Liver (tissue), 9 donors: ENCODE data around the gene INTS12. TPM values are rescaled to one million over a fixed set of nuclear protein-coding genes. Genes with fewer than 3 reads are reported as not detected.

Experiments
- DNase-seq: peaks from one replicate; pipeline ENCODE4 v3.0.0-alpha.2; 2017; ENCODE audit warnings: low spot score
- H3K27ac ChIP-seq, 2 donors: one replicate each; pipeline ENCODE4 v1.7.0; 2013; ENCODE audit warnings: inconsistent platforms in 2 of 2, low read length in 2 of 2, control low read depth in 1 of 2, low read depth in 1 of 2, mild to moderate bottlenecking in 1 of 2
- H3K27me3 ChIP-seq, 4 donors: one replicate each; pipeline versions ENCODE4 v1.6.1 to v1.7.0; 2013; ENCODE audit warnings: low read length in 3 of 4, inconsistent platforms in 1 of 4, mild to moderate bottlenecking in 1 of 4, moderate library complexity in 1 of 4; ENCODE audit not compliant: control insufficient read depth in 4 of 4, insufficient read depth in 4 of 4
- H3K36me3 ChIP-seq, 4 donors: one replicate each; pipeline versions ENCODE4 v1.6.1 to v1.7.0; 2013; ENCODE audit warnings: low read length in 3 of 4, mild to moderate bottlenecking in 3 of 4, low read depth in 1 of 4, moderate library complexity in 1 of 4; ENCODE audit not compliant: control insufficient read depth in 4 of 4, insufficient read depth in 3 of 4
- H3K4me1 ChIP-seq, 4 donors: one replicate each; pipeline versions ENCODE4 v1.6.1 to v1.7.0; 2013; ENCODE audit warnings: low read length in 3 of 4, mild to moderate bottlenecking in 3 of 4, moderate library complexity in 1 of 4; ENCODE audit not compliant: control insufficient read depth in 4 of 4, insufficient read depth in 4 of 4
- H3K4me3 ChIP-seq, 3 donors: one replicate each; pipeline versions ENCODE4 v1.6.1 to v1.7.0; 2013; ENCODE audit warnings: low read length in 3 of 3, control low read depth in 1 of 3, low read depth in 1 of 3, mild to moderate bottlenecking in 1 of 3
- H3K9ac ChIP-seq, 2 donors: one replicate each; pipeline ENCODE4 v1.7.0; 2013; ENCODE audit warnings: low read length in 2 of 2, mild to moderate bottlenecking in 2 of 2, moderate library complexity in 2 of 2, control low read depth in 1 of 2, low read depth in 1 of 2
- H3K9me3 ChIP-seq, 4 donors: one replicate each; pipeline versions ENCODE4 v1.6.1 to v1.7.0; 2013; ENCODE audit warnings: low read length in 3 of 4; ENCODE audit not compliant: control insufficient read depth in 4 of 4
- EGR1 ChIP-seq, 2 donors: IDR thresholded peaks; 2 replicates each; pipeline ENCODE4 v1.6.1; 2016 to 2018; ENCODE audit warnings: antibody characterized with exemption in 2 of 2, low read depth in 2 of 2
- FOXA1 ChIP-seq: IDR thresholded peaks from 2 replicates; pipeline ENCODE4 v1.6.1; 2016; ENCODE audit warnings: antibody characterized with exemption
- FOXA2 ChIP-seq: IDR thresholded peaks from 2 replicates; pipeline ENCODE4 v1.6.1; 2016; ENCODE audit warnings: antibody characterized with exemption
- GABPA ChIP-seq, 2 donors: IDR thresholded peaks in 1 of 2; conservative IDR thresholded peaks in 1 of 2; 2 replicates each; pipeline ENCODE4 v1.6.1; 2016; ENCODE audit warnings: antibody characterized with exemption in 2 of 2, mild to moderate bottlenecking in 1 of 2, moderate library complexity in 1 of 2
- HNF4A ChIP-seq, 2 donors: conservative IDR thresholded peaks; 2 replicates each; pipeline ENCODE4 v1.6.1; 2016; ENCODE audit warnings: antibody characterized with exemption in 2 of 2, mild to moderate bottlenecking in 2 of 2
- JUND ChIP-seq, 2 donors: IDR thresholded peaks; 2 replicates each; pipeline ENCODE4 v1.6.1; 2016; ENCODE audit warnings: antibody characterized with exemption in 2 of 2
- NR2F2 ChIP-seq: IDR thresholded peaks from 2 replicates; pipeline ENCODE4 v1.6.1; 2016; ENCODE audit warnings: antibody characterized with exemption
- RAD21 ChIP-seq, 2 donors: IDR thresholded peaks; 2 replicates each; pipeline ENCODE4 v1.6.1; 2016; ENCODE audit warnings: antibody characterized with exemption in 2 of 2, mild to moderate bottlenecking in 2 of 2
- TAF1 ChIP-seq: conservative IDR thresholded peaks from 2 replicates; pipeline ENCODE4 v1.6.1; 2016; ENCODE audit warnings: antibody characterized with exemption, mild to moderate bottlenecking
- YY1 ChIP-seq: IDR thresholded peaks from 2 replicates; pipeline ENCODE4 v1.6.1; 2016; ENCODE audit warnings: antibody characterized with exemption, mild to moderate bottlenecking
- WGBS: extraction: QIAGEN DNeasy Blood & Tissue Kit; methylation state at CpG from one replicate; pipeline ENCODE4 v1.1.7; 2013; 5-methylcytosine and 5-hydroxymethylcytosine counted together
- polyA plus RNA-seq, 2 donors: library from polyadenylated mRNA; stranded (reverse) in 1 of 2; unstranded in 1 of 2; fragments of 200-250 nt in 1 of 2; fragments of >200 nt in 1 of 2; fragmentation: Nextera tagmentation in 1 of 2; extraction: Ambion mirVana in 1 of 2; gene quantifications; one replicate each; pipeline versions ENCODE4 v1.2.1 to v1.2.3, GENCODE V29; 2013 to 2015
- total RNA-seq, 2 donors: library from RNA; depleted of rRNA; stranded (reverse); fragments of >200 nt; gene quantifications; one replicate each; pipeline ENCODE4 v1.2.3, GENCODE V29; 2014
- TF ChIP-seq, protein P1 (sequence below): IDR thresholded peaks from 2 replicates; pipeline ENCODE4 v1.6.1; 2016; ENCODE audit warnings: antibody characterized with exemption
- TF ChIP-seq, protein P2 (sequence below): IDR thresholded peaks from 2 replicates; pipeline ENCODE4 v1.6.1; 2016; ENCODE audit warnings: antibody characterized with exemption, mild to moderate bottlenecking
- TF ChIP-seq, protein P3 (sequence below): fragments of 150-350 bp; IDR thresholded peaks from 2 replicates; pipeline ENCODE4 v1.5.1; 2017; ENCODE audit warnings: improper control_type of control experiment, low read depth, low read length; ENCODE audit not compliant: missing input control
- TF ChIP-seq, protein P4 (sequence below): IDR thresholded peaks from 2 replicates; pipeline ENCODE4 v1.6.1; 2016; ENCODE audit warnings: antibody characterized with exemption
- donor health status: healthy.
- donor health status: healthy.
- donor health status: healthy.
- donor health status: healthy.
- donor health status: healthy.

The INTS12 gene
- total and polyA plus RNA-seq, 4 donors, result 9.4 to 16.4 (median 13.5) TPM

DNA sequence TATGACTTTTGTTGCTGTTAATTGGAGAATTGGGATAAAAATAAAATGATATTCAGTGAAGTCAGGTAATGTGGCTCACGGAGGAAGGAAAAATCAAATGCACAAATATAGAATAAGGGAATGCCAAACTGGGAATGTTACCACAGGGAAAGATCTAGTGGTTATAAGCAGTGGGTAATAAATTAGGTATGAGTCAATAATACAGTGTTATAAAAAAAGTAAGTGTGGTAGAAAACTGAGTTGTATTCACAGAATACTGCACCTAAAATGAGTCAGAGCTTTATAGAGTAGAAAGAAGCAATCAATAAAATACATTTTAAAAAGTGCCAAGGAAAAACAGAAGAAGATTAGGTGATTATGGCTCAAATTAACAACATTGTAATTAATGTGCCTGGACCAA, 34.5 kb downstream of the INTS12 start:
- Histone ChIP-seq H3K9me3 (no peaks in the 10 kb centered on the region), H3K4me3 (no peak overlapping the region), H3K36me3 (no peaks in the 10 kb centered on the region), H3K27ac (no peak overlapping the region), H3K27me3 (no peaks in the 10 kb centered on the region), H3K4me1 (peaks cover 0 to 6% (median 1%) of the 10 kb centered on the region in 4 donors), H3K9ac (no peak overlapping the region)
- DNase-seq, result no peak
- TF ChIP-seq JUND (IDR thresholded peaks at IDR 0.05) (no peak), EGR1 (IDR thresholded peaks at IDR 0.05; ENCODE audit: low read depth in 2 of 2) (no peak), FOXA1 (no peak)
- TF ChIP-seq, protein P1, sequence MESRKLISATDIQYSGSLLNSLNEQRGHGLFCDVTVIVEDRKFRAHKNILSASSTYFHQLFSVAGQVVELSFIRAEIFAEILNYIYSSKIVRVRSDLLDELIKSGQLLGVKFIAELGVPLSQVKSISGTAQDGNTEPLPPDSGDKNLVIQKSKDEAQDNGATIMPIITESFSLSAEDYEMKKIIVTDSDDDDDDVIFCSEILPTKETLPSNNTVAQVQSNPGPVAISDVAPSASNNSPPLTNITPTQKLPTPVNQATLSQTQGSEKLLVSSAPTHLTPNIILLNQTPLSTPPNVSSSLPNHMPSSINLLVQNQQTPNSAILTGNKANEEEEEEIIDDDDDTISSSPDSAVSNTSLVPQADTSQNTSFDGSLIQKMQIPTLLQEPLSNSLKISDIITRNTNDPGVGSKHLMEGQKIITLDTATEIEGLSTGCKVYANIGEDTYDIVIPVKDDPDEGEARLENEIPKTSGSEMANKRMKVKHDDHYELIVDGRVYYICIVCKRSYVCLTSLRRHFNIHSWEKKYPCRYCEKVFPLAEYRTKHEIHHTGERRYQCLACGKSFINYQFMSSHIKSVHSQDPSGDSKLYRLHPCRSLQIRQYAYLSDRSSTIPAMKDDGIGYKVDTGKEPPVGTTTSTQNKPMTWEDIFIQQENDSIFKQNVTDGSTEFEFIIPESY, result no peak
- WGBS, result 86% methylated on average over 1 of the region's 1 CpG

DNA sequence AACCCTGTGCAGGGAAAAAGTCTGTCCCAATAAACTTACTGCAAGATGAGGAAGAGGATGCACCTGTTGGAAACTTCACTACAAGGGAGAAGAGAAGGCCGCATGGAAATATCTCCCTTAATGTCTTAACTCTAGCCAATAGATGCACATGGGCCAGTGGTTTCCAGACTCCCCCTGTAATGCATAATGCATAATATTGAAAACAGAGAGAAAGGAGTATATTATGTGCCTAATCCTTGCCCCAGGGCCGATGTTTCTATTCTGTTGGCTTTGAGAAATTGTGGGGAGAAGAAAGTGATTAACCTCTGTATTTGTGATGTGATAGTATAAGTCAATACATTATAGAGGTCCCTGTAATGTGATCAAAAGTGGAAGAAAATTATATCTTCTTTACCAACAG, 37.2 kb downstream of the INTS12 start:
- no peaks in the 10 kb centered on the region for H3K36me3 ChIP-seq
- H3K9ac ChIP-seq, result no peak overlapping the region
- H3K27me3 ChIP-seq, result no peaks in the 10 kb centered on the region
- 91% methylated on average over 2 of the region's 2 CpGs for WGBS
- no peak for DNase-seq
- TF ChIP-seq, protein P2, sequence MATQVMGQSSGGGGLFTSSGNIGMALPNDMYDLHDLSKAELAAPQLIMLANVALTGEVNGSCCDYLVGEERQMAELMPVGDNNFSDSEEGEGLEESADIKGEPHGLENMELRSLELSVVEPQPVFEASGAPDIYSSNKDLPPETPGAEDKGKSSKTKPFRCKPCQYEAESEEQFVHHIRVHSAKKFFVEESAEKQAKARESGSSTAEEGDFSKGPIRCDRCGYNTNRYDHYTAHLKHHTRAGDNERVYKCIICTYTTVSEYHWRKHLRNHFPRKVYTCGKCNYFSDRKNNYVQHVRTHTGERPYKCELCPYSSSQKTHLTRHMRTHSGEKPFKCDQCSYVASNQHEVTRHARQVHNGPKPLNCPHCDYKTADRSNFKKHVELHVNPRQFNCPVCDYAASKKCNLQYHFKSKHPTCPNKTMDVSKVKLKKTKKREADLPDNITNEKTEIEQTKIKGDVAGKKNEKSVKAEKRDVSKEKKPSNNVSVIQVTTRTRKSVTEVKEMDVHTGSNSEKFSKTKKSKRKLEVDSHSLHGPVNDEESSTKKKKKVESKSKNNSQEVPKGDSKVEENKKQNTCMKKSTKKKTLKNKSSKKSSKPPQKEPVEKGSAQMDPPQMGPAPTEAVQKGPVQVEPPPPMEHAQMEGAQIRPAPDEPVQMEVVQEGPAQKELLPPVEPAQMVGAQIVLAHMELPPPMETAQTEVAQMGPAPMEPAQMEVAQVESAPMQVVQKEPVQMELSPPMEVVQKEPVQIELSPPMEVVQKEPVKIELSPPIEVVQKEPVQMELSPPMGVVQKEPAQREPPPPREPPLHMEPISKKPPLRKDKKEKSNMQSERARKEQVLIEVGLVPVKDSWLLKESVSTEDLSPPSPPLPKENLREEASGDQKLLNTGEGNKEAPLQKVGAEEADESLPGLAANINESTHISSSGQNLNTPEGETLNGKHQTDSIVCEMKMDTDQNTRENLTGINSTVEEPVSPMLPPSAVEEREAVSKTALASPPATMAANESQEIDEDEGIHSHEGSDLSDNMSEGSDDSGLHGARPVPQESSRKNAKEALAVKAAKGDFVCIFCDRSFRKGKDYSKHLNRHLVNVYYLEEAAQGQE, result no peak
- TF ChIP-seq, protein P3, sequence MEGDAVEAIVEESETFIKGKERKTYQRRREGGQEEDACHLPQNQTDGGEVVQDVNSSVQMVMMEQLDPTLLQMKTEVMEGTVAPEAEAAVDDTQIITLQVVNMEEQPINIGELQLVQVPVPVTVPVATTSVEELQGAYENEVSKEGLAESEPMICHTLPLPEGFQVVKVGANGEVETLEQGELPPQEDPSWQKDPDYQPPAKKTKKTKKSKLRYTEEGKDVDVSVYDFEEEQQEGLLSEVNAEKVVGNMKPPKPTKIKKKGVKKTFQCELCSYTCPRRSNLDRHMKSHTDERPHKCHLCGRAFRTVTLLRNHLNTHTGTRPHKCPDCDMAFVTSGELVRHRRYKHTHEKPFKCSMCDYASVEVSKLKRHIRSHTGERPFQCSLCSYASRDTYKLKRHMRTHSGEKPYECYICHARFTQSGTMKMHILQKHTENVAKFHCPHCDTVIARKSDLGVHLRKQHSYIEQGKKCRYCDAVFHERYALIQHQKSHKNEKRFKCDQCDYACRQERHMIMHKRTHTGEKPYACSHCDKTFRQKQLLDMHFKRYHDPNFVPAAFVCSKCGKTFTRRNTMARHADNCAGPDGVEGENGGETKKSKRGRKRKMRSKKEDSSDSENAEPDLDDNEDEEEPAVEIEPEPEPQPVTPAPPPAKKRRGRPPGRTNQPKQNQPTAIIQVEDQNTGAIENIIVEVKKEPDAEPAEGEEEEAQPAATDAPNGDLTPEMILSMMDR, result no peak
- TF ChIP-seq, protein P4, sequence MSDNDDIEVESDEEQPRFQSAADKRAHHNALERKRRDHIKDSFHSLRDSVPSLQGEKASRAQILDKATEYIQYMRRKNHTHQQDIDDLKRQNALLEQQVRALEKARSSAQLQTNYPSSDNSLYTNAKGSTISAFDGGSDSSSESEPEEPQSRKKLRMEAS, result no peak
- TF ChIP-seq YY1, result no peak
- no peak for TF ChIP-seq RAD21 (IDR thresholded peaks at IDR 0.05)
- TF ChIP-seq FOXA1, result no peak
- no peak for TF ChIP-seq GABPA (IDR thresholded peaks at IDR 0.05 in 1 of 2, conservative IDR thresholded peaks at IDR 0.05 in 1 of 2)
- no peak for TF ChIP-seq HNF4A (conservative IDR thresholded peaks at IDR 0.05)
- no peak for TF ChIP-seq NR2F2
- no peak for TF ChIP-seq TAF1
- TF ChIP-seq FOXA2, result no peak
- peaks cover 0 to 4% (median under 1%) of the 10 kb centered on the region in 4 donors for H3K4me1 ChIP-seq
- no peak overlapping the region for H3K27ac ChIP-seq
- no peaks in the 10 kb centered on the region for H3K9me3 ChIP-seq
- no peak overlapping the region for H3K4me3 ChIP-seq
